NCI-H2081 (cell line): Measurements from ENCODE around the gene ARMH1.

ENCODE experiments used
- DNase-seq, 2 experiments: peaks; one replicate each; lab custom pipeline; 2025; lab: John Stamatoyannopoulos, UW

Gene ARMH1

DNA sequence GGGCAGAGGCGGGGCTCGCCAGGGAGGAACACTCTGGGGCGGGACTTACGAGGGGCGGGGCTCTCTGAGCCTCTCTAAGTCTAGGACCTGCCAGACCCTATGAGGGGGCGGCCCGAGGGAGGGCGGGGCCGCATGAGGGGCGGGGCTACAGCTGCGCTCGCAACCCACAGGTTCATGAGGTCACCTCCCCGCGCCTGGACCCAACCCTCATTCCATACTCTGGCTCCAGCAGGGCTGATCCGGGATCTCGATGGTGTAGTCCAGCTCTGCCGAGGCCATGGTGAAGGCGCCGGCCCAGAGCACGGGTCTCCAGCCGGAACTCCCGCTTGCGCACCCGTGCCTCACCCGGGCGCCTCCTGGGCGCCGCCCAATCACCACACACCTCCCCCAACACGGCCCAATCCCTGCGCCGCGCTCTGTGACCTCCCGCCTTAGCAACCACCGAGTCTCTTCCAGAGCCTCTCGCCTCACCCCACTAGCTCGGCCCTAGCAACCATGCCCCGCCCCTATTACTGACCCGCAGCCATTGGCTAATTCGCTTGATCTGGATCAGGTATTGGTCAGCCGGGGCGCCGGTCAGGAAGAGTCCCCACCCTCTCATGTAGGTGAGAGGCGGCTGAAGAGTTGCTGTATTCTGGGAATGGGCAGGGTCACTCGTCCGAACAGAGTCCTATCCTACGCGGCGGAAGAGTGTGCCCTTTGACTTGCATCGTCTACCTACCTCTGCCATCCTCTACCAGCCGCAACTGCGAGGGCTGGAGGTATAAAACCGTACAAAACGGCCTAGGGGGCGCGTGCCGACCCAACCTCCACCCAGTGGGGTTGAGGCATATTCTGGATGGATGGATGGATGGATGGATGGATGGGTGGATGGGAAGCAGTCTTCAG lies at the start of gene ARMH1, which contains the start of gene TMEM53:
Gene ARMH1, plus strand, starts transcription at position 602 of the 888 bp plus-strand sequence. CDS start 14,984 bp downstream, outside the sequence.
Gene TMEM53, minus strand, starts transcription at position 369 of the 888 bp plus-strand sequence. Its CDS starts 90 bp downstream, at position 279.
- DNase-seq: peak; percentile 100

DNA sequence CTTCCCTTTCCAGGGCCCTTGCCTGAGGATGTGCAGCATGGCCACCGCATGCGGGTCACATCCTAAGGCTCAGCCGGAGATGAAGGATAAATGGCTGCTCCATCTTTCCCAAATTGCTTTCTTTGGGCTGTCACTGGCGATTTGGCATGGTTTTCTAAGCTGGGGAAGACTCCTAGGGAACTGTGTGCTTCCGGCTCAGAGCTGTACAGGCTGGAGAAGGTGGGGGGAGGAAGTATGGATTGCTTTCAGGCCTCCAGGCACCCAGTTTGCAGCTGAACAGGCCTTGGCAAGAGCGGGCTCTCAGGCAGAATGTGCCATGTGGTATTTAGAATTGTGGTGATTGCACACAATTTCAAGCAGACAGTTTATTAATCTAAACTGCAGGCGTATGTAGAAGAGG lies 49.2 kb upstream of the ARMH1 start:
- DNase-seq: no peak

DNA sequence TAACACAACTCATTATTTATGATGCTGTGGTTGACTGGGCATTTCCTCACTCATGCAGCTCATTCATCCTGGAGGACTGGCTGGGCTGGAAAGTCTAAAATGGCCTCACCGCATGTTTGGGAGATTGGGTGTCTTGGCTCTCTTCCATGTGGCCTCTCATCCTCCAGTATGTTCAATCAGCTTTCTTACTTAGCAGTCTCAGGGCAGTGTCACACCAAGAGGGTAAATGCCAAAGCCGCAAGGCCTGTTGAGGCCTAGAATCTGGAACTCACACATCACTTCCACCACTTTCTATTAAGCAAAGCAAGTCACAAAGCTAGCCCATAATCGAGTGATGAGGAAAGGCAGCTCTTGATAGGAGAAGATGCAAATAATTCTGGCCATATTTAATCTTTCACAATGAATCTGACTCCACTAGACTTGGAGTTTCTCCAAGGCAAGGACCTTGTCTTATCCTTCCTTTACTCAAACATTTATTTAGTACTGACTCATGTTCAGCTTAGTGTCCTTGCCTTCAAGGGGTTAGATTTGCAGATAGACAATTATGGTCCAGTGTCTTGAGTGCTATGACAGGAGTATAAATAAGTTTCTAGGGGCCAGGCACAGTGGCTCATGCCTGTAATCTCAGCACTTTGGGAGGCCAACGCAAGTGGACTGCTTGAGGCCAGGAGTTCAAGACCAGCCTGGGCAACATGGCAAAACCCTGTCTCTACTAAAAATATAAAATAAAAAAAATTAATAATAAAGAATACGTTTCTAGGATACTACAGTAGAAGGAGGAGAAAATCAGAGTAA lies 45.4 kb upstream of the ARMH1 start:
- DNase-seq: no peak

DNA sequence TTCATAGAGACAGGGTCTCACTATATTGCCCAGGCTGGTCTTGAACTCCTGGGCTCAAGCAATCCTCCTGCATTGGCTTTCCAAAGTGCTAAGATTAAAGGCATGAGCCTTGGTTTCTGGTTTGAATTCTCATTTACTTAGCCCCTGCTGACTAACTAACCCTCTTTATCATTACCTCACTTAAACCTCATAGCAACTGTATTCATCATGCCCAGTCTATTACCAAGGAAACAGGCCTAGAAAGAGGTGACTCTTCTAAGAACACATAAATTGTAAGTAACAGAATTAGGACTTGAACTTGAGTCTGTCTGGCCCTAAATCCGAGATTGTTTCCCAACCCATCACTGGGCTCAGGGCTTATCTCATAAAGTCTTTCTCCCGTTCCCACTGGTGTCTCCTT lies 44.4 kb upstream of the ARMH1 start:
- no peak for DNase-seq

DNA sequence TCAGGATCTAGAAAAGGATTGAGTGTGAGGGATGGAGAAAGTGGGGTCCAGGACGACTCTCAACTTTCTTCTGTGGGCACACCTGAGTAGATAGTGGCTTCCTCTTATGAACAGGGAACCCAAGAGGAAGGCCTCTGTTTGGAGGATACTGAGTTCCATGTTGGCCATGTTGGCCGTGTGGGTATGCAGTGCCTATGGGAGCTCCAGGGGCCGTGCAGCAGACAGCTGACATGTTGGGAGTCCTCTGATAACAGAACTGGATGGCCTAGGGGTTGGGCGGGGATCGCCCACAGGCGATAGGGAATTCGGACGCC lies 43.2 kb upstream of the ARMH1 start:
- DNase-seq: no peak

DNA sequence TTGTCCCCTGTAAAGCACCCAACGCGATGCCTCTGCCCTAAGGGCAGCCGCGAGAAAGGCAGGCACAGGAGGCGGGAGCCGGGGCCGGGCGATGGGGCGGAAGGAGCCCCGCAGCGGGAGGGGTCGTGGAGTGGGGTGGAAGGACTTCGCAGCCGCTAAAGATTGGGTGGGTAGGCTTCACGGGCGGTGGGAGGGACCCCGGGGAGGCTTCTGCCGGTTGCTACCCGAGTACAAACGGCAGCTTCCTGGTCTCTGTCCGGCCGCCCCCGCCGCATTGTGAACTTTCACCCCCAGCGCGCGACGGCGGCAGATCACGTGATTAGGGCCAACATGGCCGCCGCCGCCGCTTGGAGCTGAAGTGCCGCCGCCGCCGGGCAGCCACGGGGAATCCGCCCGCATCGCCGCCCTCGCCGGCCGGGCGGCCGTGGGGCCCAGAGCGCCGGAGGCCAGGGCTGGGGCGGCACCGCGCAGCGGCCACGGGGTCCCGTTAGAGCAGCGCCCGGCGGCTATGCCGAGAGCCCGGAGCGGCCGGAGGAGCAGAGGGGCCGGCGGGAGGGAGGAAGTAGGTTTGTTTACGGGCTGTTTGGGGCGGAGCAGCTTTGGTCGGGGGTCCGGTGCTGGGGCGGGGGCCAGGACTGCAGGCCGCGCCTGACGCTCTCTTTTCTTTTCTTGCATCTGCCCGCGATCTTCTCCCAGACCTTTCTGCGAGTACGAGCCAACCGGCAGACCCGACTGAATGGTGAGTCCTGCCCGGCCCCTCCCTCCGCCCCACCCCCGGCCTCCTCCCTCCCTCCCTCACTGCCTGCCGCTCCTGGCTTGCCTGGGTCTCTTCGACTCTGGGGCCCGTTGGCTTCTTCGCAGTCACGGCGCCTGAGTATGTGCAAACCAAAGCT lies 42.6 kb upstream of the ARMH1 start:
- DNase-seq: peak; percentile 85 to 89

DNA sequence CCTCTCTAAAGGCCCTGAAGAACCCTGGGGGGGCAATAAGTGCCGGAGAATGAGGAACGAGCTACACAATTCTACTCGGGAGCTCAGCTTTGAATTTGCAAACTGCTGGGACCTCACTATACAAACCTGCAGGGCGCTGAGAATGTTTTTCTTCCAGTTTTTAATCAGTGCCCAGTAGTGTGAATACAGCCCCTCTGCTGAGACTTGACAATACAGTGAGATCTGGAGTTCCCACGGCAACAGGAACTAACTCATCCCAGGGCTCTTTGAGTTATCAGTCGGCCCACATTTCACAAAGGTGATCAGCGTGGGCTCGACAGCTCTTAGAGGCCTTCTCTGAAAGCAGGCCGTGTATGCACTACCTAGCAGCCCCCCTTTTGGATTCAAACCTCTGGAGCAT lies 41.9 kb upstream of the ARMH1 start:
- DNase-seq: peak in 1 of 2 experiments; percentile 38

DNA sequence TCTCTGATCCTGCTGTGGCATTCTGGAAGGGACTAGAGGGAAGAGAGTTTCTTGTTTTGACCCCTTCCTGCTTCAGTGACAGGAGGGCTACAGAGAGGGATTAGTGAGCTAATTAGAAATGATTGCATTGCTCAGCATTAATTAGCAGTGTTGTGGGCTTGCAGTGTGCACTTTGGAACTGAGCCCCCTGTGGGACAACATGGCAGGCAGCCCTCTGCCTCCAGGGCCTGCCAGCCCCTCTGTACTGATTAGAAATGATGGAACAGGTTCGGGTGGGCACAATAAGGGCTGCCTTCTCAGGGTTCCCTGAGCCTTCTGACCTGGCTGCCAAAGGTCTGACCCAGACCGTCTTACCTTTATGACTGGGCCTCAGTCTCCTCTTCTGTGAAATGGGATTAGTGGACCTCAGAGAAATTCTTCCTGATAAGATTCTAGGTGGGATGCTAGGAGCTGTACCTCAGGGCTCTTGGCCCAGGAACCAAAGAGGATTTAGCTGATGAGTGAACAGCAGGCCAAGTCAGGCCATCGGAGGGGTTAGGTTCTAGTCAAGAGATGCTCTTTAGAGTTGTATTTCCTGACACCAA lies 39.8 kb upstream of the ARMH1 start:
- DNase-seq: no peak

DNA sequence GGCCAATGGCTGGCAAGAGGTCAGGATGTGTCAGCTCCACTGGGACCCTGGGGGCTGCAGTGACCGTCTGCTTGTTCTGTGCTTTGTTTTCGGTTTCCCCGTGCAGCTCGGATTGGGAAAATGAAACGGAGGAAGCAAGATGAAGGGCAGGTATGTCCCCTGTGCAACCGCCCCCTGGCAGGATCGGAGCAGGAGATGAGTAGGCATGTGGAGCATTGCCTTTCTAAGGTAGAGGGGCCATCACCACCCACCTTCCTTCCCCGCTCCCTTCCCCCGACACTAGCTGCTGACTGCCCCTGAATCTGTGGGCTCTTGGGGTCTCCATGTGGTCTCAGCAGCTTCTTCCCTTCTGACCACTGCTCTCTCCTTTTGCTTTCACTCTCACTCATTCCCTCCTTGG lies 39.1 kb upstream of the ARMH1 start:
- no peak for DNase-seq

DNA sequence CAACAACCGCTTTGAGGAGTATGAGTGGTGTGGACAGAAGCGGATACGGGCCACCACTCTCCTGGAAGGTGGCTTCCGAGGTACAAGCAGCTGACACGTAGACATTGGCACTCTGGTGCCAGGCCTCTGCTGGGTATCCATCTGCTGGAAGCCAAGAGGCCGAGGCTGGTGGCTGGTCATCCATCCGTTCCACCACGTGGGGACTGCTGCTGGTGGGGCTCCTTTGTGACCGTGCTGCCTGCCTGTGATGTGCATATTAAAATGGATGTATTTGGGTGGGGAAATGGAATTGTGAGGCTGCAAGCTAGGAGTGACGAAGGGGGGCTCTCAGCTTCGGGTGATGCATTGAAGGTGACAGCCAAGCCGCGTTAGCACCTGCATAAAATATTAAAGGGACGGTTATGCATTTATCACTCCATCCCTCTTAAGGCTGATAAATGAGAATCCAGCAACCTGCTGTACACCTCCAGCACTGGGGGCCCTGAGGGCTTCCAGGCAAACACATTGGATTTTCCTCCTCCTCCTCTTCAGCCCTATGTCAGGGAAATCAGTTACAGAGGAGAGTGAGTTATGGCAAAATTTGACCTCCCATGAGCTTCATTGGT lies 38.3 kb upstream of the ARMH1 start:
- no peak for DNase-seq

DNA sequence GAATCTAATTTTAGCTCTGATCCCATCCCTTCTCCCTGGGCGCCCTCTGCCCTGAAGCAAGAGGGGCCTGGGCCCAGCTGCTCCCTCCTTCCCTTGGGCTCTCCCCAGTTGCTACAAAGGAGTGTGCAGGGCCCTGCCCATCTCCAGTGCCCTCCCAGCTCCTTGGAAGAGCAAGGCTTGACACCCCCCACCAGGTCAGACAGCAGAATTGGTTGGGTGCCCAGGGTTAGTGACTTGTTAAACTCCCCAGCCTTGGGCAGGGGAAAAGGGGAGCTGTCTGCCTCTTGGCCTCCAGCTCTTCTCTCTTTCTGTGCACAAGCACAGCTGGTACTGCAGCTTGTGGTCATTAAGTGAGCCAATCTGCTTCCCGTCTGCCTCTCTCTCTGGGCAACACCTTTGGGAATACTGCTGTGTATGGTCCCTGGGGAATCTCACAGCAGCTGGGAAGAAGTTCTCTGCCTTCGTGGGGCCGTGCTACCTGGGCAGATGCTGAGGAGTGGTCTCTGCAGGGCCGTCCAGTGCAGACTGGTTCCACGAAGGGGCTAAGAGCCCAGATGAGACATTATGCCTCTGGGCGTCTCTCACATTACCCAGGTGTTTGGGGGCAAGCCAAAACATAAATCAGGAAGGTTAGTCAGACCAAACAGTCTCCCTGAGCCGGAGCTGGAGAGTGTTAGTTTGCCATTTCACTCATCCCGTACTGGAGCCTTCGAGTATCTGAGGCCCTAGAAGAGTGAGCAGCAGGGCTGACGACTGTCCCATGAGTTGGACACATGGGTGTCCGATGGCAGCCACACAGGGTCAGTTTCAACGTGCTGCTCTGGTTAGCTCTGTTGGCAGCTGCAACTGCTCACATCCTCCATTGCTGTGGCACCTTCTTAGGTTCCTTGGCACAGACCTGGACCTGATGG lies 37.6 kb upstream of the ARMH1 start:
- peak; percentile 65 to 68 for DNase-seq

DNA sequence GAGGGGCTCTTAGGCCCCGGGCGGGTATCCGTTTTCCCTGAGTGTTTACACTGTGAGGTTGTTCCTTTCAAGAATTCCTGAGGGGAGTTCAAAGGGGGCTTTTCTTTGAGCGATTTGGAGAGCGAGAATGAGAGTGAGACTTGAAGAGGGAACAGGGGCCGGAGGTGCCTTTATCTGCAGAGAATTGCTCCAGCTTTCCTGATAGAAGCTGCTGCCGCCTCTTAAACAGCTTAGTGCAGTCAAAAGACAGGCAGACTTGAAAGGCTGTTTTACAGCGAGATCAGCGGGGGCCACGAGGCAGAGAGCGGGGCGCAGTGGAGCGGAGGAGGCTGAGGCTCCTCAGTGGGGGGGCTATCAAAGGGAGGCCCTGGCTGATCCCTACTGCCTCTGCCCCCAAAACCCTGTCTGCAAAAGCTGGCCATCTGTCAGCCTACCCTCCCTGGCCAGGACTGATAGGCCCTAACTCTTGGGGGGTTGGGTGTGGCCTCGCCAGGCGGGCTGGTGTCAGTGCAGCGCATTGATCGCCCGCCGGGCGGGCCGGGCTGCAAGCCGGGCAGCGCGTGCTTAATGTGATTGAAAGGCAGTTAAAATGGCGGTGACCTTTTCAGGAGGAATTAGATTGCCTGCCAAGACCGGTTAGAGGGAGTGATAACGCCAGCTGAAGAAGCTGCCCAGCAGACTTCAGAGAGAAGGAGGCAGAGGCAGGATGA lies 36.7 kb upstream of the ARMH1 start:
- no peak for DNase-seq

DNA sequence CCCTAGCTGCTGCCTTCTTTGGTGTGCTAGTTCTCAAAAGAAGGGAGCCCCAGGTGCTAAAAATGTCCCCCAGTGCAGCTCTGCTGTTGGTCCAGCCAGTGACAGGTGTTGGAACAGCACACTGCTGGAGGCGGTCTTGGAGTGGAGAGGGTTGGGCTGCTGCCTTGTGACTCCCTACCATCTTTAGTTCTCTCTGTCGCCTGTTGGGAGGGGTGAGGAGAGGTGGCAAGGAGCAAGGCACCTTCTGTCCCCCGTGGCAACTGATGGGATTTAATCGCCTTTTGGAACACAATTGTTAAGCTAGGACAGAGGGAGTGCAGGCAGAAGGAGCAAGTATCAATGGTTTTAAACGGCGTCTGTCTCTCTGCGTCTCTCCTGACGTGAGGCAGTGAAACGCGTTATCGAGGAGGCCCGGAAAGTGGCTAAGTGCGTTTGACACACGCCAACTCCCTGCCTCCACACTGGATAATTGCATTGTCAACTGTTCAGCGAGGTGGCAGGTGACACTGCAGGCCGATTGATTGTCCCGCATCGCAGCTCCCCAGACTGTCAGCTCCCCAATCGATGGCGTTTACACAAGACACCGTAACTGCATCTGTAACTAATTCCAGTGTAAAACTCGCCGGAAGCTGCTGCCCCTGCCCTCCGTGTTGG lies 34.2 kb upstream of the ARMH1 start:
- DNase-seq: peak; percentile 72 to 88

DNA sequence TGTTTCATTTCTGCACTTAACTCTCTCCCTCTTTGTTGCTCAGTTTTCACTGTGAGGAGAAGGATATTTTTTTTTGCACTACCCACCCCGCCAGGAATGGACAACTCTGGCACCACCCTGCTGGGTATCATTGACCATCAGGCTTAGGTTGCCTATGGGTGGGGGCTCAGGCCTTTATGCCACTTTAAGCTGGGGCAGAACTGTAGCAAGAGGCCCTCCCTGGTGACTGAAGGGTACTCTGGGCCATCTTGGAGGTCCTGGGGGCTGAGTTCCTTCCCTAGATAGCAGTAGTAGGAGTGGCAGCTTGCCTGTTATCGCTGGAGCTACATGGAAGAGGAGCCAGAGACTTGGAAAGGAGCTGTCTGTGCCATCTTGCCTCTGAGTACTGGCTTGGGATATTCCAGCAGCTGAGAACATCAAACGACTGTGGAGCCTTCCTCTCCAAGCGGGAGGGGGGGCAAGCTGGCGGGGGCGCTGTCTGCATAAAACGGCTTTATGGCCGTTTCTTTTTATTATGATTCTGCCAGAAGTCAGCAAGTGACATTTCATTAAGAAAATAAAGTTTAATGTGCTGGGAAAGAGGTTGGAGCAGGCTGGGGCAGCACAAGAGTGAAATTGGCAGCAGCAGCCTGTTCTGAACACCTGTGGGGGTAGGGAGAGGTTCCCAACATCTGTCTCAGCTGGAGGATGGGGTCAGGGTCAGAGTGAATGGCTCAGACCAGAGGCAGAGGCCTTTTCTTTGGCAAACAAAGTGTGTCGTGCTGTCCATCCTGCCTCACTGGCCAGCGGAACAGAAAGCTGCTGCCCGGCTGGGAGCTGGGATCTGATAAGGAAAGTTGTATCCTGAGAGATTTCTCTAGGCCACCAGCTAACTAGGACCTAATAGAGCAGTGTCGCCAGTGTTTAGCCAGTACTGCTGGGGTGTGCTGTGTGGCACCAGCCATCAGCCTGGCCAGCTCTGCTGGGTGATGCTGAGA lies 33.1 kb upstream of the ARMH1 start:
- no peak for DNase-seq

DNA sequence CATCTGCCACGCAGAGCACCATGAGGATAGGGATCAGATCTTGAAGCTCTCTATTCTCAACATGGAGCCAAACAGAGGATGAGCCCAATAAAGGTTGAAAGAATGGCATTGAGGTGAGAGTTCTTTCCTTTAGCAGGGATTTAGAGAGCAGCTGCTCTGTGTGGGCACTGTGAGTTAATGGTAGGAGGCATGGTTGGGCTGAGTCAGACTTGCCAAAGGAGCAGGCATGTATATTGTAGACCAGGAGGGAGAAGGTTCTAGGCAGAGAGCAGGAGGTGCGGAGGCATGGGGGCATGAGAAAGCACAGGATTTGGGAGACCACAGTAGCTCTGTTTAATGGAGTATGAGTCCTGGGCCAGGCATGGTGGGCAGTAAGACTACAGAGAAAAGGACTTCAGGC lies 32.3 kb upstream of the ARMH1 start:
- no peak for DNase-seq

DNA sequence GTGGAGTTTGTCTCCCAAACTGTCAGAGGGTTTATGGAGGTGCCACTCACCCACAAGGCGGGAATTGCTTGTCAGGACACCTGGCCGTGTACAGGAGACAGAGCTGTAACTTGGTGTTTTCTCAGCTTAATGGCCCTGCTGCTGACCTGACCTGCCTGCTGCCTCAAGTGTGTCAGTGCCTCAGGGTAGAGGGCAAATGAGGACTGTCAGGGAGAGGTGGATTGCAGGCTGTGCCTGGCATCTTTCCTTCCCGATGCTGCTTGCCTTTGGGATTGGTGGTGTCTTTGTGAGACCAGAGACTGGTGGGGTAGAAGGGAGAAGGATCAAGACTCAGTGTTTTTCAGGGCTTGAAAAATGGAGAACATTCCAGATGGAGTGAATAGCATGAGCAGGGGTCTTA lies 31.6 kb upstream of the ARMH1 start:
- DNase-seq: peak in 1 of 2 experiments; percentile 22

DNA sequence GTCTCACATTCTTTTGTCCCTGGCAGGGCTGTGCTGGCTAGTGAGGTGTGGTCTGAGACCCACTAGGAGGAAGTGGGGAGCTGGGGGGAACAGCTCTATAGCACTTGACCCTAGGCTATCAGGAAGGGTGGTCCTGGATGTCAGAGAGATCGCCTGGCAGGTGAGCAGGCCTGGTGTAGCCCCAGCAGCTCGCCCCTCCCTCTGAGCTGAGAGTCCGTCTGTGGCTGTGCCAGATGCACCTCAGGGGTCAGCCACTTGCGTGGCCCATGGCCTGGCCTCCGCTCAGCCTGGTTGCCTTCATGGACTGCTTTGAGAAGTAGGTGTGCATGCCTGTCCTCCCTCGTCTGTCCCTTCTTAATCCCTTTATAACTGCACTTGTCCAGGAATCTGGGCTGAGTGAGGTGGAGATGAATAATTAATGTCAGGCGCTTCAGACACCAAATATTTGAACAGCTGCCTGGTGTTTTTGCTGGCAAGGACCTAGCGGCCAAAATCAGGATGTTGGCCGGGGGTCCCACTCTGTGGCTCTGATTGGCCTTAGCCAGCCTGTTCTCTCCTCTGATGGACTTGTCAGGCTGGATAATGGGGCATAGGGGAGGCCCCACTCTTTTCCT lies 30.7 kb upstream of the ARMH1 start:
- peak; percentile 53 to 76 for DNase-seq
